Liver (tissue), 9 donors: ENCODE measurements around the gene PRKAR1B. TPM values are rescaled to one million over a fixed set of nuclear protein-coding genes. Genes with fewer than 3 reads are reported as not detected.

Source experiments
- DNase-seq: peaks from one replicate; pipeline ENCODE4 v3.0.0-alpha.2; 2017; ENCODE audit warnings: low spot score
- H3K27ac ChIP-seq, 2 donors: one replicate each; pipeline ENCODE4 v1.7.0; 2013; ENCODE audit warnings: inconsistent platforms in 2 of 2, low read length in 2 of 2, control low read depth in 1 of 2, low read depth in 1 of 2, mild to moderate bottlenecking in 1 of 2
- H3K27me3 ChIP-seq, 4 donors: one replicate each; pipeline versions ENCODE4 v1.6.1 to v1.7.0; 2013; ENCODE audit warnings: low read length in 3 of 4, inconsistent platforms in 1 of 4, mild to moderate bottlenecking in 1 of 4, moderate library complexity in 1 of 4; ENCODE audit not compliant: control insufficient read depth in 4 of 4, insufficient read depth in 4 of 4
- H3K36me3 ChIP-seq, 4 donors: one replicate each; pipeline versions ENCODE4 v1.6.1 to v1.7.0; 2013; ENCODE audit warnings: low read length in 3 of 4, mild to moderate bottlenecking in 3 of 4, low read depth in 1 of 4, moderate library complexity in 1 of 4; ENCODE audit not compliant: control insufficient read depth in 4 of 4, insufficient read depth in 3 of 4
- H3K4me1 ChIP-seq, 4 donors: one replicate each; pipeline versions ENCODE4 v1.6.1 to v1.7.0; 2013; ENCODE audit warnings: low read length in 3 of 4, mild to moderate bottlenecking in 3 of 4, moderate library complexity in 1 of 4; ENCODE audit not compliant: control insufficient read depth in 4 of 4, insufficient read depth in 4 of 4
- H3K4me3 ChIP-seq, 3 donors: one replicate each; pipeline versions ENCODE4 v1.6.1 to v1.7.0; 2013; ENCODE audit warnings: low read length in 3 of 3, control low read depth in 1 of 3, low read depth in 1 of 3, mild to moderate bottlenecking in 1 of 3
- H3K9ac ChIP-seq, 2 donors: one replicate each; pipeline ENCODE4 v1.7.0; 2013; ENCODE audit warnings: low read length in 2 of 2, mild to moderate bottlenecking in 2 of 2, moderate library complexity in 2 of 2, control low read depth in 1 of 2, low read depth in 1 of 2
- H3K9me3 ChIP-seq, 4 donors: one replicate each; pipeline versions ENCODE4 v1.6.1 to v1.7.0; 2013; ENCODE audit warnings: low read length in 3 of 4; ENCODE audit not compliant: control insufficient read depth in 4 of 4
- CTCF ChIP-seq: fragments of 150-350 bp; IDR thresholded peaks from 2 replicates; pipeline ENCODE4 v1.5.1; 2017; ENCODE audit warnings: improper control_type of control experiment, low read depth, low read length; ENCODE audit not compliant: missing input control
- EGR1 ChIP-seq, 2 donors: IDR thresholded peaks; 2 replicates each; pipeline ENCODE4 v1.6.1; 2016 to 2018; ENCODE audit warnings: antibody characterized with exemption in 2 of 2, low read depth in 2 of 2
- FOXA2 ChIP-seq: IDR thresholded peaks from 2 replicates; pipeline ENCODE4 v1.6.1; 2016; ENCODE audit warnings: antibody characterized with exemption
- GABPA ChIP-seq, 2 donors: IDR thresholded peaks in 1 of 2; conservative IDR thresholded peaks in 1 of 2; 2 replicates each; pipeline ENCODE4 v1.6.1; 2016; ENCODE audit warnings: antibody characterized with exemption in 2 of 2, mild to moderate bottlenecking in 1 of 2, moderate library complexity in 1 of 2
- HNF4A ChIP-seq, 2 donors: conservative IDR thresholded peaks; 2 replicates each; pipeline ENCODE4 v1.6.1; 2016; ENCODE audit warnings: antibody characterized with exemption in 2 of 2, mild to moderate bottlenecking in 2 of 2
- JUND ChIP-seq, 2 donors: IDR thresholded peaks; 2 replicates each; pipeline ENCODE4 v1.6.1; 2016; ENCODE audit warnings: antibody characterized with exemption in 2 of 2
- NR2F2 ChIP-seq: IDR thresholded peaks from 2 replicates; pipeline ENCODE4 v1.6.1; 2016; ENCODE audit warnings: antibody characterized with exemption
- RAD21 ChIP-seq, 2 donors: IDR thresholded peaks; 2 replicates each; pipeline ENCODE4 v1.6.1; 2016; ENCODE audit warnings: antibody characterized with exemption in 2 of 2, mild to moderate bottlenecking in 2 of 2
- RXRA ChIP-seq, 2 donors: IDR thresholded peaks; 2 replicates each; pipeline ENCODE4 v1.6.1; 2017 to 2018; ENCODE audit warnings: antibody characterized with exemption in 2 of 2, mild to moderate bottlenecking in 1 of 2
- WGBS: extraction: QIAGEN DNeasy Blood & Tissue Kit; methylation state at CpG from one replicate; pipeline ENCODE4 v1.1.7; 2013; 5-methylcytosine and 5-hydroxymethylcytosine counted together
- polyA plus RNA-seq, 2 donors: library from polyadenylated mRNA; stranded (reverse) in 1 of 2; unstranded in 1 of 2; fragments of 200-250 nt in 1 of 2; fragments of >200 nt in 1 of 2; fragmentation: Nextera tagmentation in 1 of 2; extraction: Ambion mirVana in 1 of 2; gene quantifications; one replicate each; pipeline versions ENCODE4 v1.2.1 to v1.2.3, GENCODE V29; 2013 to 2015
- total RNA-seq, 2 donors: library from RNA; depleted of rRNA; stranded (reverse); fragments of >200 nt; gene quantifications; one replicate each; pipeline ENCODE4 v1.2.3, GENCODE V29; 2014
- donor health status: healthy.
- donor health status: healthy.
- donor health status: healthy.
- donor health status: healthy.
- donor health status: healthy.

The PRKAR1B gene
- total and polyA plus RNA-seq, 4 donors, result 11.1 to 14.4 (median 12.4) TPM

GRCh38 chr7:699476-700170 lies 27.5 kb downstream of the PRKAR1B start:
- TF ChIP-seq NR2F2 (peak; percentile 38), JUND (IDR thresholded peaks at IDR 0.05) (no peak)
- H3K9ac ChIP-seq, result no peak overlapping the region
- H3K4me1 ChIP-seq, result peaks cover 0 to 3% (median 0%) of the 10 kb centered on the region in 4 donors
- no peak overlapping the region for H3K4me3 ChIP-seq
- peaks cover 0 to 2% (median 0%) of the 10 kb centered on the region in 4 donors for H3K9me3 ChIP-seq
- DNase-seq, result no peak
- WGBS, result 90% methylated on average over 17 of the region's 17 CpGs
- H3K36me3 ChIP-seq, result no peaks in the 10 kb centered on the region
- H3K27ac ChIP-seq, result no peak overlapping the region
- no peaks in the 10 kb centered on the region for H3K27me3 ChIP-seq

- WGBS, result 83% methylated on average over 23 of the region's 23 CpGs
Measured at GRCh38 chr7:698515-699475, 28.3 kb downstream of the PRKAR1B start.

GRCh38 chr7:696812-697551 lies 30.1 kb downstream of the PRKAR1B start:
- no peaks in the 10 kb centered on the region for H3K9me3 ChIP-seq
- TF ChIP-seq NR2F2, result peak; percentile 87
- TF ChIP-seq FOXA2, result no peak
- no peak for TF ChIP-seq HNF4A (conservative IDR thresholded peaks at IDR 0.05)
- TF ChIP-seq EGR1 (IDR thresholded peaks at IDR 0.05; ENCODE audit: low read depth in 2 of 2), result no peak
- no peak for TF ChIP-seq GABPA (IDR thresholded peaks at IDR 0.05 in 1 of 2, conservative IDR thresholded peaks at IDR 0.05 in 1 of 2)
- TF ChIP-seq CTCF, result no peak
- no peak for TF ChIP-seq RXRA (IDR thresholded peaks at IDR 0.05)
- H3K27me3 ChIP-seq, result no peaks in the 10 kb centered on the region
- H3K9ac ChIP-seq, result no peak overlapping the region
- DNase-seq, result no peak
- 87% methylated on average over 29 of the region's 29 CpGs for WGBS
- no peak overlapping the region for H3K4me3 ChIP-seq
- H3K4me1 ChIP-seq, result peaks cover 0 to 3% (median 0%) of the 10 kb centered on the region in 4 donors
- H3K36me3 ChIP-seq, result no peaks in the 10 kb centered on the region
- no peak overlapping the region for H3K27ac ChIP-seq

More at GRCh38 chr7:698515-699475, 28.3 kb downstream of the PRKAR1B start:
- Histone ChIP-seq H3K36me3 (no peaks in the 10 kb centered on the region), H3K4me3 (no peak overlapping the region), H3K27ac (no peak overlapping the region), H3K9me3 (peaks cover 0 to 2% (median 0%) of the 10 kb centered on the region in 4 donors), H3K4me1 (peaks cover 0 to 3% (median 0%) of the 10 kb centered on the region in 4 donors), H3K27me3 (no peaks in the 10 kb centered on the region), H3K9ac (no peak overlapping the region)
- DNase-seq, result no peak
- no peak for TF ChIP-seq RAD21 (IDR thresholded peaks at IDR 0.05)
- peak; percentile 96 for TF ChIP-seq NR2F2
